ENCODE data around the gene SGCE.
"Not testable (repeated sequence)": the region's sequence is repeated elsewhere in the genome, so short reads cannot be mapped to it uniquely, and the experiment has no call there.

SGCE gene, protein sequence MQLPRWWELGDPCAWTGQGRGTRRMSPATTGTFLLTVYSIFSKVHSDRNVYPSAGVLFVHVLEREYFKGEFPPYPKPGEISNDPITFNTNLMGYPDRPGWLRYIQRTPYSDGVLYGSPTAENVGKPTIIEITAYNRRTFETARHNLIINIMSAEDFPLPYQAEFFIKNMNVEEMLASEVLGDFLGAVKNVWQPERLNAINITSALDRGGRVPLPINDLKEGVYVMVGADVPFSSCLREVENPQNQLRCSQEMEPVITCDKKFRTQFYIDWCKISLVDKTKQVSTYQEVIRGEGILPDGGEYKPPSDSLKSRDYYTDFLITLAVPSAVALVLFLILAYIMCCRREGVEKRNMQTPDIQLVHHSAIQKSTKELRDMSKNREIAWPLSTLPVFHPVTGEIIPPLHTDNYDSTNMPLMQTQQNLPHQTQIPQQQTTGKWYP

GRCh38 chr7:94655848-94656657, at the start of gene SGCE:
SGCE (minus strand) TSS chr7:94656133; CDS start chr7:94656098, 35 bp downstream.
- peak; percentile 41 for DNase-seq (ENCODE audit: low spot score)

GRCh38 chr7:94705155-94706021, 49.5 kb upstream of the SGCE start:
- not testable (repeated sequence) for DNase-seq (ENCODE audit: low spot score)

- peak; percentile 93 for DNase-seq (ENCODE audit: low spot score)
Observed at GRCh38 chr7:94701555-94701973, 45.6 kb upstream of the SGCE start.

DNA sequence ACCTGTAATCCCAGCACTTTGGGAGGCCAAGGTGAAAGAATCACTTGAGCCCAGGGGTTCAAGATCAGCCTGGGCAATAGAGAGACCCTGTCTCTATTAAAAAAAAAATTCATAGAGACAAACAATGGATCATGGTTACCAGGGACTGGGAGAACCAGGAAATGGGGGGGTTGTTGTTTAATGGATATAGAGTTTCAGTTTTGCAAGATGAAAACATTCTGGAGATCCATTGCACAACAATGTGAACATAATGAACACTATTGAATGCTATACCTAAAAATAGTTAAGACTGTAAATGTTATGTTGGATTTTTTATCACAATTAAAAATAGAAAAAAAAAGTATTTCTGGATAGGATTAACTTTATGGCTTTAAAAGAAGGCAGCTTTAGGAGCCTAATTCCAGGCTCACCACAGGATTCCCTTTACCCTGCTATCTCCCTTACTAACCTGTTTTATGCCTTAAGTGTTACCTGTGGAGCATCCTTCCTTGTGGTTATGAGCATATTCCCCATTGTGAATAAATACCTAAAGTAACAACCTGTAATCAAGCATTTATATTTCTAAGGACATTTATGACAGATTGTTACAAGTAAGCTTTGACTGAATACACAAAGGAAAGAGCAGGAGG, 45.1 kb upstream of the SGCE start:
- no peak for DNase-seq (ENCODE audit: low spot score)

DNA sequence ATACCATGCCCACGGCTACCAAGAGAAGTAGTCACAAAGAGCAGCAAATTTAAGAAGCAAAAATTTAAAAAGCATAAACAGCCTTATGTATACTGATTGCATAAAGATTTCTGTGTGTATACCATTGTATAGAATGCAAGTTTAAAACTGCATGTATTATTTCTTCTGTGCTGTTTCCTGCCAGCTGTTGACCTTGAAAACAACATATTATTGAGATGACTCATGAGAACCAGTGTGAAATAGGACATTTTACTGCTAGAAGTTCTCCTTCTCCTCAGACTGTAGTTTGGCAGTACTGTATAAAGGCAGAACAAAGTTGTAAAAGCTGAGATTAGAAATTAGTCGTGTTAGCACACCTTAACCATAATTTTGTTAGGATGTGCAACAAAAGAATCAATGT, 42.3 kb upstream of the SGCE start:
- DNase-seq (ENCODE audit: low spot score): peak; percentile 57

DNA sequence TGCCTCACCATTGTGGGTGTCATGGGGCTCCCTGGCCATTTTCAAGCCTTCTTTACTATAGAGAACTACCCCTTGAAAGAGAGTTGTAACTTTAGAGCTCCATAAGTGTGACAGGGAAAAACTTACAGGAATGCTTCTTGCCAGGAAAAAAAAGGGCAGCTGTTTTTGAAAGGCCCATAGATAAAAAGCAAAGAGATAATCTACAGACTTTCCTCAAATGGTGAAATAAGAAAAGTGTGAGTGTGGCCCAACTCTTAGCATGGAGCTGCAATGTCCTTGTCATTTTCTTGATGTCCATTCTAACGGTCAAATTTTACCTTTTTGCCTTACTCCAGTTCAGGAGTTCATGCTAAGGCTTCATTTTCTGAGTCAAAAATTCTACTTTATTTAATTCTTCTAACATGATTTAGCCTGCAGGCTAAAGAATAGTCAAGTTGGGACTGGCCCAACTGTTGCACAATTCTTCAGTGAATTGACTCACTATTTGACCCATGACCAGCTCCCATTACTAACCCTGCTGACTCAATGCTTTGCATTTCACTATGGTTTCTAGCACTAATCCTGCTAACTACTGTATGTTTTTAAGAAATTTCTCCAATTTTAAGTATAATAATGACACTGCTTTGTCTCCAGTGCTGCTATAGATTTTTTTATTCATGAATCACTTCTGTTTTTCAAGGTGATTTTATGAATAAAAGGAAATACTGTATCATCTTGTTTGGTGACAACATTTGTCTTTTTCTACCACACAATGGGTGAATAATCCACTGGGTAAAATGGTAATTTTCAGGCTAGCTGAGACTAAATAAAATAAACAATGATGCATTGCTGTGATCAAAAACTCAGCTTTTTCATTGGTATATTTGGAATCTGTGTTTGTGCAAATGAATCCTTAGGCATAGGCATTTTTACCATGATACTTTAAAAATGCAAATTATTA, 41.4 kb upstream of the SGCE start:
- DNase-seq (ENCODE audit: low spot score): peak; percentile 73

- DNase-seq (ENCODE audit: low spot score): no peak
Observed at GRCh38 chr7:94687810-94688209, 31.9 kb upstream of the SGCE start.

GRCh38 chr7:94687076-94687475, 31.1 kb upstream of the SGCE start:
- DNase-seq (ENCODE audit: low spot score): no peak

DNA sequence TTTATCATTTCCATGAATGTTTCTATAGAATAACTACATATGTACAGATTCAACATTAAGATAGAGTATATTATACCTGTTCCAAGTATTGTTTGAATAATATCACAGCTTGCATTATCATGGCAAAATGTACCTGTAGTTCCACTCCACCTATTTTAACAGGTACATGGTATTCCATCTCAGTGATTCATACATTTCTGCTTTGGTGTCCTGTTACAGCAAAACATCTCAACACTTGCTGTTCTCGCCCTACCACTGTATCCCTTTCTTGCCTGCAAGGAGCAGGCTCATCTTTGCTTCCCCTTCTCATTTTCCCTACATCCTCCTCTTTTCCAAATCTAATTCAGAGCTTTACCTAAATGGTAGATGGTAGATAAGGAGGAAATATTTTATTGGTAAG, 27.1 kb upstream of the SGCE start:
- DNase-seq (ENCODE audit: low spot score): no peak

GRCh38 chr7:94679358-94679757, 23.4 kb upstream of the SGCE start:
- DNase-seq (ENCODE audit: low spot score): no peak

DNA sequence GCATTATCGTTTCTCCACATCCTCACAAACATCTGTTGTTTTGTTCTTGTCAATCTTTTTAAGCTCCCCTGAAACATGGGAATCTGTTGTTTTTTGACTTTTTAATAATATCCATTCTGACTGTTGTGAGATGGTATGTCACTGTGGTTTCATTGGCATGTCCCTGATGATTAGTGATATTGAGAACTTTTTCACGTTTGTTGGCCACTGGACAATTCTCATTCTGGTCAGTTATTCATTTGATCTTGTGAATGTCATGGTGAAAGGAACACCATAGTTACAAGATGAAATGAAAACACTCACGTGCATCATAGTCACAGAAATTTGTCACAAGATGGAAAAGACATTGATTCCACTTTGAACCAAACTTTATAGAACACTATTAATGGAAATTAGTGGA, 20.5 kb upstream of the SGCE start:
- DNase-seq (ENCODE audit: low spot score): no peak

GRCh38 chr7:94675356-94675755, 19.4 kb upstream of the SGCE start:
- DNase-seq (ENCODE audit: low spot score): no peak

- no peak for DNase-seq (ENCODE audit: low spot score)
Observed at GRCh38 chr7:94671444-94672235, 15.7 kb upstream of the SGCE start.

DNA sequence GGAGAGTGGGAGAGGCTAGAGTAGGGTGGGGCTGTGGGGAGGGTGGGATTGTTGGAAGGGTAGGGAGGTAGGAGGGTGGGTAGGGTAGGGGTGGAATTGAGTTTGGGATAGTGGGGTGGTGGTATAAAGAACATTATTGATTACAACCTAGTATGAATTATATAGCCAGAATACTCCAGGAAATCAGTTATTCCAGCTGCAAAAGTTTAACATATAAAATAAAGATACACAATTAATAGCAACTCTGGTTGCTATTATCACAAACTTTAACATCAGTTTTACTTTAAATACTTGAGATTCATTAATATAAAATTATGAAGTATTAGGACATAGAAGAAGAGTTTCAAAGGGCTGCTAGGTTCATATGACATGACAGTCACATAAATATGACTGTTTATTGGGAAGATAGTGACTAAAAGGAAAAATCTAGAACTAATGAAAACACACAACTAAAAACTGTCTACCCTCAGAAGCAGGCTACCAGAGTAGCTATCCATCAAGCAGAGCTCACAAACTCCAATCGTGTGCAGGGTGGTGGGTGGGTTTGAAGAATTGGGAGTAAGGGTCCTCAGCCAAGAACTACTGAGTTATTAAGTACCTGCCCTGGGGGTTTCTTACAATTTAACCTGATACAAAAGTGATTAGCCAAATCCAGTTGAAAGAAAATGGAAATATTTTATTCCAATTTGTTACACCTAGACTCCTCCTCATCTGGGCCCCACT, 14.0 kb upstream of the SGCE start:
- no peak for DNase-seq (ENCODE audit: low spot score)

DNA sequence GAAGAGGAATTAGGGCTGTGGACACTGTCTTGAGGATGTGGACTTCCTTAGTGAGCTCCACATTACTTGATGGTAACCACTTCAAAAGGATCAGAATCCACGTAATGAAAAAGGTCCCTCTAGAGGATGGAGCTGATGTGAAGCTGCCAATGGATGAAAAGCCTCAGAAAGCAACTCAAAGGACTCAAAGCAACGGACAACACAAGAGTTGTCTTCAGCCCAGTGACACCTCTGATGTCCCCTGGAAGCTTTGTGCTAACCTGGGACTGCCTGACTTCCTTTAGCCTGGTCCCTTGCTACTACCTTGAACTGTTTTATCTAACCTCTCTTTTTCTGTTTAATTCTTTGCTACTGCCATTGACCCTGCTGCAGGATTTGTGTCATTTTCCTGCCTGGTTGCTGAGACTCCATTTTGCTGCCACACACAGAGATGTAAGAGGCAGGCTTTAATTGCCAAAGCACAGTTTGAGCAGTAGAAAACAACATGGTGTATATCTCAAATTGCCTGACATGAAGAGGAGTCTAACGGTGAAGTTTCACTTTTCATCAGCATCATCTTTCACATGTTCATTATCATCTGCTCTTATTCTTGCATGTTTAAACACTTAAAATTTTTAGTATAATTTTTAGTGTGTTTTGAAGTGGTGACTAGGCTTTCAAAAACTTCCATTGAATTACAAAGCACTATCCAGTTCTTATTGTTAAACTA, 11.1 kb upstream of the SGCE start:
- no peak for DNase-seq (ENCODE audit: low spot score)

- DNase-seq (ENCODE audit: low spot score): no peak
Observed at GRCh38 chr7:94665426-94665825, 9.5 kb upstream of the SGCE start.

DNA sequence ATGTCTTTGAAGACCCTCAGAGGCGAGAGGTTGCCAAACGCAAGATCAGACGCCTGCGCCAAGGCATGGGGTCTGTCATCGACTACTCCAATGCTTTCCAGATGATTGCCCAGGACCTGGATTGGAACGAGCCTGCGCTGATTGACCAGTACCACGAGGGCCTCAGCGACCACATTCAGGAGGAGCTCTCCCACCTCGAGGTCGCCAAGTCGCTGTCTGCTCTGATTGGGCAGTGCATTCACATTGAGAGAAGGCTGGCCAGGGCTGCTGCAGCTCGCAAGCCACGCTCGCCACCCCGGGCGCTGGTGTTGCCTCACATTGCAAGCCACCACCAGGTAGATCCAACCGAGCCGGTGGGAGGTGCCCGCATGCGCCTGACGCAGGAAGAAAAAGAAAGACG, 8.1 kb upstream of the SGCE start:
- DNase-seq (ENCODE audit: low spot score): no peak

DNA sequence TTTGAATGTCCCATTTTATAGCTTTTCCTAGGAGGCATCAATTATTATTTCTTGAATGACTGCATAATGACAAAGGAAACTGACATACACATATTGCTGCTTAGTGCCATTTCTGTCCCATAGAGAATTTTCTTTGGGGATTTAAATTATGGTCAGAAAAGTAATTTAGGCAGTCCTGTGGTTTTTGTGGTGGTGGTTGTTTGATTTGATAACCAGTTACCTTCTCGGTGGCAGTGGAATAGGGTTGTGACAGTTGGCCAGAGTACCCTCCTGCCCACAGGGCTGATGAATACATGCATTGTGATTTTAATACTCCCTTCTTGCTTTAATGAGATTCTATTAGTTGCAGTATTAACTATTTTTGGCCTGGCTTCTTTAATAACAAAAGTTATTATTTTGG, 6.6 kb upstream of the SGCE start:
- DNase-seq (ENCODE audit: low spot score): no peak

Data from COLO829 (cell line).